Inferior parietal cortex (tissue), 1 donor: ENCODE measurements around the gene KLK5.
A peak's percentile ranks its signal among the peaks of the same experiment; 100 is the strongest.
"Not testable (repeated sequence)": the region's sequence is repeated elsewhere in the genome, so short reads cannot be mapped to it uniquely, and the experiment has no call there.

Experiments used
- DNase-seq: peaks from one replicate; pipeline ENCODE4 v3.0.0-alpha.2; 2016; ENCODE audit errors: extremely low spot score

The KLK5 gene

GRCh38 chr19:50952910-50953309 is at the start of gene KLK5:
Gene KLK5, minus strand, starts transcription at chr19:50953038. Its CDS starts 381 bp downstream, at chr19:50952657.
- DNase-seq: no peak

- no peak for DNase-seq
Measured at GRCh38 chr19:51002089-51002532, 49.3 kb upstream of the KLK5 start.

- DNase-seq: no peak
Measured at GRCh38 chr19:51001515-51001914, 48.7 kb upstream of the KLK5 start, which contains the start of gene KLK8. Gene KLK8, minus strand, starts transcription at chr19:51001604. Its CDS starts 437 bp downstream, at chr19:51001167.

GRCh38 chr19:51000981-51001380 is 48.1 kb upstream of the KLK5 start:
- no peak for DNase-seq

GRCh38 chr19:51000426-51000825 is 47.6 kb upstream of the KLK5 start:
- no peak for DNase-seq

GRCh38 chr19:50998686-50999085 is 45.8 kb upstream of the KLK5 start:
- DNase-seq: no peak

- DNase-seq: no peak
Measured at GRCh38 chr19:50998061-50998460, 45.2 kb upstream of the KLK5 start.

GRCh38 chr19:50994129-50994528 is 41.3 kb upstream of the KLK5 start:
- DNase-seq: no peak

- DNase-seq: no peak
Measured at GRCh38 chr19:50992666-50993035, 39.8 kb upstream of the KLK5 start.

- DNase-seq: not testable (repeated sequence)
Measured at GRCh38 chr19:50984416-50984815, 31.6 kb upstream of the KLK5 start.

GRCh38 chr19:50983625-50984292 is 30.9 kb upstream of the KLK5 start, which contains the start of gene KLK7:
Gene KLK7, minus strand, starts transcription at chr19:50983917. Its CDS starts 1,518 bp downstream, at chr19:50982399.
- no peak for DNase-seq

GRCh38 chr19:50982186-50982585 is 29.3 kb upstream of the KLK5 start:
- DNase-seq: no peak

- DNase-seq: no peak
Measured at GRCh38 chr19:50981587-50982146, 28.8 kb upstream of the KLK5 start.

GRCh38 chr19:50980208-50980607 is 27.4 kb upstream of the KLK5 start:
- no peak for DNase-seq

GRCh38 chr19:50979758-50980157 is 26.9 kb upstream of the KLK5 start:
- DNase-seq: no peak

GRCh38 chr19:50978772-50979390 is 26.0 kb upstream of the KLK5 start:
- no peak for DNase-seq

- no peak for DNase-seq
Measured at GRCh38 chr19:50977626-50978025, 24.8 kb upstream of the KLK5 start.

- no peak for DNase-seq
Measured at GRCh38 chr19:50975766-50976165, 22.9 kb upstream of the KLK5 start.

GRCh38 chr19:50974702-50975556 is 22.1 kb upstream of the KLK5 start:
- DNase-seq: no peak

- DNase-seq: no peak
Measured at GRCh38 chr19:50972795-50973376, 20.0 kb upstream of the KLK5 start.

- DNase-seq: not testable (repeated sequence)
Measured at GRCh38 chr19:50969810-50970209, 17.0 kb upstream of the KLK5 start.

GRCh38 chr19:50969413-50969760 is 16.5 kb upstream of the KLK5 start, which contains the start of gene KLK6:
Gene KLK6, minus strand, starts transcription at chr19:50969591. Its CDS starts 1,487 bp downstream, at chr19:50968104.
- DNase-seq: peak; percentile 66
